Activated effector memory CD4-positive, alpha-beta T cell treated with anti-CD3 and anti-CD28 coated beads, Interleukin-2, amount 50 U/mL, for 16 hours (primary cell): Measurements from ENCODE around the gene OR6K3.

Experiments used
- DNase-seq: peaks from one replicate; pipeline ENCODE4 v3.0.0-alpha.2; 2020

OR6K3 gene

GRCh38 chr1:158686111-158687009 is 34.2 kb downstream of the OR6K3 start, which contains the start of gene SPTA1:
SPTA1 (minus strand) TSS chr1:158686715; CDS start chr1:158686517, 198 bp downstream.
- DNase-seq, result no peak

GRCh38 chr1:158685085-158685484 is 35.4 kb downstream of the OR6K3 start:
- DNase-seq, result no peak

- DNase-seq, result no peak
These were observed 38.9 kb downstream of the OR6K3 start for GRCh38 chr1:158681606-158682005.

GRCh38 chr1:158679289-158679688 is 41.2 kb downstream of the OR6K3 start:
- DNase-seq, result no peak

GRCh38 chr1:158675563-158676323 is 44.8 kb downstream of the OR6K3 start:
- DNase-seq, result no peak

GRCh38 chr1:158674302-158674701 is 46.2 kb downstream of the OR6K3 start:
- no peak for DNase-seq
